Measurements from ENCODE around the gene PIK3R2. TPM values are rescaled to one million over a fixed set of nuclear protein-coding genes. Genes with fewer than 3 reads are reported as not detected.

PIK3R2 gene
- polyA plus RNA-seq, 1 experiment = 19.7 TPM

GRCh38 chr19:18203408-18203862 lies 50.5 kb downstream of the PIK3R2 start:
- Histone ChIP-seq H3K4me3 (ENCODE audit: low read depth, low read length) (peak overlapping the region; percentile 93), H3K27me3 (ENCODE audit: control insufficient read depth, insufficient read depth, low read length) (no peaks in the 10 kb centered on the region), H3K9me3 (ENCODE audit: control insufficient read depth, insufficient read depth, low read length) (no peaks in the 10 kb centered on the region; the same call in 1 of the 2 replicates), H3K27ac (ENCODE audit: low read depth, low read length) (no peak overlapping the region)
- TF ChIP-seq CTCF (IDR thresholded peaks at IDR 0.05; ENCODE audit: low read depth, low read length) = no peak
- DNase-seq (ENCODE audit: low read depth, low spot score) = no peak
- POLR2A ChIA-PET = interaction anchor here (1.0 to 3.6 kb wide), 5 partner anchors 10 to 77 kb away, joined by 3 to 30 read pairs (median 10); partner anchors contain the start of genes JUND, MPV17L2 and PIK3R2
- CTCF ChIA-PET = interaction anchor here (0.7 to 7.1 kb wide), 3 partner anchors 12 to 52 kb away, joined by 3 to 56 read pairs (median 13); a partner anchor contains a TSS

GRCh38 chr19:18203863-18204393 lies 51.0 kb downstream of the PIK3R2 start, which contains the start of gene RAB3A:
TSS of gene RAB3A (minus strand) at chr19:18204042. CDS start at chr19:18202740, 1,302 bp downstream.
- ChIA-PET POLR2A (interaction anchor here (1.0 to 3.6 kb wide), 6 partner anchors 11 to 119 kb away, joined by 3 to 30 read pairs (median 6); partner anchors contain the start of genes JUND, LSM4, MPV17L2 and PIK3R2), CTCF (interaction anchor here (1.0 to 7.1 kb wide), 3 partner anchors 10 to 48 kb away, joined by 3 to 56 read pairs (median 13); no protein-coding TSS in a partner anchor)
- DNase-seq (ENCODE audit: low read depth, low spot score) = peak; percentile 100
- peak within 1 kb of the TSS; percentile 93 for H3K4me3 ChIP-seq (ENCODE audit: low read depth, low read length)
- no peak for TF ChIP-seq CTCF (IDR thresholded peaks at IDR 0.05; ENCODE audit: low read depth, low read length)
- no peaks in the 10 kb centered on the region for H3K27me3 ChIP-seq (ENCODE audit: control insufficient read depth, insufficient read depth, low read length)
- H3K27ac ChIP-seq (ENCODE audit: low read depth, low read length) = peak within 1 kb of the TSS; percentile 100
- H3K9me3 ChIP-seq (ENCODE audit: control insufficient read depth, insufficient read depth, low read length) = no peaks in the 10 kb centered on the region; the same call in 1 of the 2 replicates

- peak overlapping the region; percentile 71 for H3K4me3 ChIP-seq (ENCODE audit: low read depth, low read length)
- no peaks in the 10 kb centered on the region; the same call in 1 of the 2 replicates for H3K9me3 ChIP-seq (ENCODE audit: control insufficient read depth, insufficient read depth, low read length)
- POLR2A ChIA-PET = interaction anchor here (1.1 to 3.6 kb wide), 7 partner anchors 11 to 118 kb away, joined by 3 to 30 read pairs (median 5); partner anchors contain the start of genes JUND, LSM4, MPV17L2 and PIK3R2
- DNase-seq (ENCODE audit: low read depth, low spot score) = no peak
- H3K27ac ChIP-seq (ENCODE audit: low read depth, low read length) = peak overlapping the region; percentile 100
- no peak for TF ChIP-seq CTCF (IDR thresholded peaks at IDR 0.05; ENCODE audit: low read depth, low read length)
- CTCF ChIA-PET = interaction anchor here (0.6 to 7.1 kb wide), 6 partner anchors 11 to 1307 kb away, joined by 3 to 56 read pairs (median 6); no protein-coding TSS in a partner anchor
- H3K27me3 ChIP-seq (ENCODE audit: control insufficient read depth, insufficient read depth, low read length) = no peaks in the 10 kb centered on the region
These were observed 51.6 kb downstream of the PIK3R2 start for GRCh38 chr19:18204394-18205199.

GRCh38 chr19:18205200-18205892 lies 52.4 kb downstream of the PIK3R2 start:
- H3K27me3 ChIP-seq (ENCODE audit: control insufficient read depth, insufficient read depth, low read length) = no peaks in the 10 kb centered on the region
- POLR2A ChIA-PET = interaction anchor here (1.1 to 3.6 kb wide), 6 partner anchors 12 to 117 kb away, joined by 3 to 30 read pairs (median 8); partner anchors contain the start of genes JUND, LSM4 and MPV17L2
- H3K9me3 ChIP-seq (ENCODE audit: control insufficient read depth, insufficient read depth, low read length) = no peaks in the 10 kb centered on the region; the same call in 1 of the 2 replicates
- CTCF ChIA-PET = interaction anchor here (0.6 to 7.1 kb wide), 7 partner anchors 11 to 1308 kb away, joined by 3 to 56 read pairs (median 7); no protein-coding TSS in a partner anchor
- peak; percentile 58 for DNase-seq (ENCODE audit: low read depth, low spot score)
- no peak for TF ChIP-seq CTCF (IDR thresholded peaks at IDR 0.05; ENCODE audit: low read depth, low read length)
- H3K4me3 ChIP-seq (ENCODE audit: low read depth, low read length) = peak overlapping the region; percentile 71
- H3K27ac ChIP-seq (ENCODE audit: low read depth, low read length) = peak overlapping the region; percentile 100
